ENCODE data around the gene JAM3.
"Not testable (repeated sequence)": the region's sequence is repeated elsewhere in the genome, so short reads cannot be mapped to it uniquely, and the experiment has no call there.

JAM3 gene

DNA sequence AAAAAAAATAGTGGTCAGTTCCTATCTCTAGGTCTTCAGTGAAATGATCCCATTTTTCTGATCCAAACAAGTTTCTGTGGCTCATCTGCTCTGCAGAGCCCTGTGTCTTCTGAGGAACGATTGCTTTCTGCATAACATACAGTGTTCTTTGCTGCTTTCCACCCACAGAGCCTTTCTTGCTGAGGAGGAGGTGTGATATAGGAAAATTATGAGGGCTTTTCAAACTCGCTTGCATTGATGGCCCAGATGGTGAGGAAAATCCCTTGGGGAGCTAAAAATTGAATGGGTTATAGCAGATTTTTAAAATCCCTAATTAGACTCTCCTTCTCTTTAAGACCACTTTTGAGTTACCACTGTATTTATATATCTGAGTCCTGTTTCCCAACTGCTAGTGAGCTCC lies 31.3 kb downstream of the JAM3 start:
- Histone ChIP-seq H3K18ac (ENCODE audit: low read depth in 1 of 2, low read length in 2 of 2) (no peak overlapping the region), H3K79me1 (replicated peaks; ENCODE audit: low read length, poor library complexity, severe bottlenecking) (peaks cover 4% of the 10 kb centered on the region), H3K9me3 (ENCODE audit: control insufficient read depth, low read length) (no peaks in the 10 kb centered on the region), H2BK12ac (ENCODE audit: low read length in 2 of 2) (no peak overlapping the region), H3K27me3 (ENCODE audit: control insufficient read depth in 1 of 2, insufficient read depth in 1 of 2, low read length in 2 of 2) (no peaks in the 10 kb centered on the region), H3K14ac (ENCODE audit: low read length in 2 of 2) (no peak overlapping the region), H2BK5ac (ENCODE audit: low read depth, low read length, poor library complexity, severe bottlenecking) (no peak overlapping the region), H4K8ac (ENCODE audit: low read length) (no peak overlapping the region), H3K4me1 (ENCODE audit: control insufficient read depth, insufficient read depth, low read depth, low read length) (no peaks in the 10 kb centered on the region), H3K23ac (ENCODE audit: low read length in 2 of 2) (no peak overlapping the region), H3K4me3 (ENCODE audit: insufficient read depth in 1 of 2, low read depth in 1 of 2, low read length in 2 of 2) (no peak overlapping the region), H3K27ac (ENCODE audit: low read length, poor library complexity, severe bottlenecking) (no peak overlapping the region), H4K91ac (ENCODE audit: low read length) (no peak overlapping the region), H2BK120ac (ENCODE audit: low read depth, low read length) (no peak overlapping the region), H3K9ac (ENCODE audit: low read length) (no peak overlapping the region), H3K4me2 (ENCODE audit: low read length, poor library complexity, severe bottlenecking) (no peak overlapping the region), H2BK15ac (ENCODE audit: low read depth, poor library complexity, severe bottlenecking) (no peak overlapping the region), H3K4ac (ENCODE audit: low read depth in 1 of 2, low read length in 2 of 2) (no peak overlapping the region), H3K36me3 (ENCODE audit: control insufficient read depth in 1 of 2, insufficient read depth in 2 of 2, low read depth in 1 of 2, low read length in 2 of 2) (no peaks in the 10 kb centered on the region), H2AFZ (ENCODE audit: low read depth, low read length) (no peak overlapping the region), H2AK5ac (ENCODE audit: low read length, severe bottlenecking) (no peak overlapping the region)
- no peak for DNase-seq
- 100% methylated on average over 1 of the region's 2 CpGs for WGBS

- Histone ChIP-seq H3K9me3 (ENCODE audit: control insufficient read depth, low read length) (no peaks in the 10 kb centered on the region), H4K8ac (ENCODE audit: low read length) (no peak overlapping the region), H3K27me3 (ENCODE audit: control insufficient read depth in 1 of 2, insufficient read depth in 1 of 2, low read length in 2 of 2) (no peaks in the 10 kb centered on the region), H4K91ac (ENCODE audit: low read length) (no peak overlapping the region), H3K14ac (ENCODE audit: low read length in 2 of 2) (no peak overlapping the region), H3K36me3 (ENCODE audit: control insufficient read depth in 1 of 2, insufficient read depth in 2 of 2, low read depth in 1 of 2, low read length in 2 of 2) (no peaks in the 10 kb centered on the region), H3K27ac (ENCODE audit: low read length, poor library complexity, severe bottlenecking) (no peak overlapping the region), H2BK5ac (ENCODE audit: low read depth, low read length, poor library complexity, severe bottlenecking) (no peak overlapping the region), H2AFZ (ENCODE audit: low read depth, low read length) (no peak overlapping the region), H3K4me3 (ENCODE audit: insufficient read depth in 1 of 2, low read depth in 1 of 2, low read length in 2 of 2) (no peak overlapping the region), H2BK12ac (ENCODE audit: low read length in 2 of 2) (no peak overlapping the region), H2AK5ac (ENCODE audit: low read length, severe bottlenecking) (no peak overlapping the region), H3K18ac (ENCODE audit: low read depth in 1 of 2, low read length in 2 of 2) (no peak overlapping the region), H2BK15ac (ENCODE audit: low read depth, poor library complexity, severe bottlenecking) (no peak overlapping the region), H3K9ac (ENCODE audit: low read length) (no peak overlapping the region), H3K4me2 (ENCODE audit: low read length, poor library complexity, severe bottlenecking) (no peak overlapping the region), H3K4ac (ENCODE audit: low read depth in 1 of 2, low read length in 2 of 2) (no peak overlapping the region), H3K4me1 (ENCODE audit: control insufficient read depth, insufficient read depth, low read depth, low read length) (no peaks in the 10 kb centered on the region), H3K23ac (ENCODE audit: low read length in 2 of 2) (no peak overlapping the region), H3K79me1 (replicated peaks; ENCODE audit: low read length, poor library complexity, severe bottlenecking) (peaks cover 4% of the 10 kb centered on the region), H2BK120ac (ENCODE audit: low read depth, low read length) (no peak overlapping the region)
- DNase-seq: peak; percentile 36
These were observed 32.4 kb downstream of the JAM3 start for GRCh38 chr11:134101282-134101681.

- Histone ChIP-seq H3K9ac (ENCODE audit: low read length) (no peak overlapping the region), H3K27me3 (ENCODE audit: control insufficient read depth in 1 of 2, insufficient read depth in 1 of 2, low read length in 2 of 2) (no peaks in the 10 kb centered on the region), H2BK120ac (ENCODE audit: low read depth, low read length) (no peak overlapping the region), H4K91ac (ENCODE audit: low read length) (no peak overlapping the region), H3K4me1 (ENCODE audit: control insufficient read depth, insufficient read depth, low read depth, low read length) (no peaks in the 10 kb centered on the region), H3K79me1 (replicated peaks; ENCODE audit: low read length, poor library complexity, severe bottlenecking) (no peaks in the 10 kb centered on the region), H3K18ac (ENCODE audit: low read depth in 1 of 2, low read length in 2 of 2) (no peak overlapping the region), H3K4ac (ENCODE audit: low read depth in 1 of 2, low read length in 2 of 2) (no peak overlapping the region), H4K8ac (ENCODE audit: low read length) (no peak overlapping the region), H3K14ac (ENCODE audit: low read length in 2 of 2) (no peak overlapping the region), H2AK5ac (ENCODE audit: low read length, severe bottlenecking) (no peak overlapping the region), H2AFZ (ENCODE audit: low read depth, low read length) (no peak overlapping the region), H3K9me3 (ENCODE audit: control insufficient read depth, low read length) (peaks cover 10% of the 10 kb centered on the region), H3K27ac (ENCODE audit: low read length, poor library complexity, severe bottlenecking) (no peak overlapping the region), H3K4me3 (ENCODE audit: insufficient read depth in 1 of 2, low read depth in 1 of 2, low read length in 2 of 2) (no peak overlapping the region), H3K36me3 (ENCODE audit: control insufficient read depth in 1 of 2, insufficient read depth in 2 of 2, low read depth in 1 of 2, low read length in 2 of 2) (no peaks in the 10 kb centered on the region), H2BK12ac (ENCODE audit: low read length in 2 of 2) (no peak overlapping the region), H2BK5ac (ENCODE audit: low read depth, low read length, poor library complexity, severe bottlenecking) (no peak overlapping the region), H2BK15ac (ENCODE audit: low read depth, poor library complexity, severe bottlenecking) (no peak overlapping the region), H3K23ac (ENCODE audit: low read length in 2 of 2) (no peak overlapping the region), H3K4me2 (ENCODE audit: low read length, poor library complexity, severe bottlenecking) (no peak overlapping the region)
- WGBS: 98% methylated on average over 3 of the region's 5 CpGs
- DNase-seq: no peak
These were observed 41.5 kb downstream of the JAM3 start for GRCh38 chr11:134110252-134110815.

GRCh38 chr11:134113787-134114186 lies 44.9 kb downstream of the JAM3 start:
- H3K4ac ChIP-seq (ENCODE audit: low read depth in 1 of 2, low read length in 2 of 2); H3K4me3 ChIP-seq (ENCODE audit: insufficient read depth in 1 of 2, low read depth in 1 of 2, low read length in 2 of 2); H3K14ac ChIP-seq (ENCODE audit: low read length in 2 of 2); H3K9ac ChIP-seq (ENCODE audit: low read length); H2BK5ac ChIP-seq (ENCODE audit: low read depth, low read length, poor library complexity, severe bottlenecking); H2BK15ac ChIP-seq (ENCODE audit: low read depth, poor library complexity, severe bottlenecking); DNase-seq; H3K4me2 ChIP-seq (ENCODE audit: low read length, poor library complexity, severe bottlenecking); H4K8ac ChIP-seq (ENCODE audit: low read length); H3K4me1 ChIP-seq (ENCODE audit: control insufficient read depth, insufficient read depth, low read depth, low read length); H3K18ac ChIP-seq (ENCODE audit: low read depth in 1 of 2, low read length in 2 of 2); H3K23ac ChIP-seq (ENCODE audit: low read length in 2 of 2); H3K9me3 ChIP-seq (ENCODE audit: control insufficient read depth, low read length); H2AFZ ChIP-seq (ENCODE audit: low read depth, low read length); H4K91ac ChIP-seq (ENCODE audit: low read length); H3K36me3 ChIP-seq (ENCODE audit: control insufficient read depth in 1 of 2, insufficient read depth in 2 of 2, low read depth in 1 of 2, low read length in 2 of 2); H2AK5ac ChIP-seq (ENCODE audit: low read length, severe bottlenecking); H3K79me1 ChIP-seq (replicated peaks; ENCODE audit: low read length, poor library complexity, severe bottlenecking); H3K27ac ChIP-seq (ENCODE audit: low read length, poor library complexity, severe bottlenecking); H2BK12ac ChIP-seq (ENCODE audit: low read length in 2 of 2); H3K27me3 ChIP-seq (ENCODE audit: control insufficient read depth in 1 of 2, insufficient read depth in 1 of 2, low read length in 2 of 2); H2BK120ac ChIP-seq (ENCODE audit: low read depth, low read length): not testable (repeated sequence)
- no CpG with 5 or more reads among the region's 1 CpG for WGBS
